Kidney tubule cell (primary cell): Measurements from ENCODE around the gene ST6GAL1.
A peak's percentile ranks its signal among the peaks of the same experiment; 100 is the strongest.

Experiments used
- DNase-seq: peaks from one replicate; pipeline ENCODE4 v3.0.0-alpha.2; 2018; ENCODE audit warnings: low spot score

Gene ST6GAL1

DNA sequence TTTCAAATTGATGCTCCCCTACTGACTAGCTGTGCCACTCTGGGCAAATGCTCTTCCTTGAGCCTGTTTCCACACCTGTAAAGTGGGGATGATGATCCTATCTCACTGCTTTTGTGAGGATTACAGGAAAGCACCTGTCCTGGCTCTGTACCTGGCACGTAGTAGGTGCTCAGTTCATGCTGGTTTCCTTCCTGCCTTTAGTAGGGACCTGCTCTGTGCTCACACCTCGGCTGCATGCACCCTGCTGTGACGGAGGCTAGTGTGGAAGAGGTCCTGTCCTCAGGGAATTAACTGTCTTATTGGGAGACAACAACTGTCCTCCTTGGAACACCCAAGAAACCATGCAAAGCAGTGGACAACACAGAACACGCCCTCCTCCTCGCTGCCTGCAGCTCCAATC, 147.2 kb downstream of the ST6GAL1 start:
- no peak for DNase-seq

- DNase-seq: no peak
These were observed 149.0 kb downstream of the ST6GAL1 start for GRCh38 chr3:187079090-187080022.

GRCh38 chr3:187080799-187081450, 150.6 kb downstream of the ST6GAL1 start:
- DNase-seq: no peak

DNA sequence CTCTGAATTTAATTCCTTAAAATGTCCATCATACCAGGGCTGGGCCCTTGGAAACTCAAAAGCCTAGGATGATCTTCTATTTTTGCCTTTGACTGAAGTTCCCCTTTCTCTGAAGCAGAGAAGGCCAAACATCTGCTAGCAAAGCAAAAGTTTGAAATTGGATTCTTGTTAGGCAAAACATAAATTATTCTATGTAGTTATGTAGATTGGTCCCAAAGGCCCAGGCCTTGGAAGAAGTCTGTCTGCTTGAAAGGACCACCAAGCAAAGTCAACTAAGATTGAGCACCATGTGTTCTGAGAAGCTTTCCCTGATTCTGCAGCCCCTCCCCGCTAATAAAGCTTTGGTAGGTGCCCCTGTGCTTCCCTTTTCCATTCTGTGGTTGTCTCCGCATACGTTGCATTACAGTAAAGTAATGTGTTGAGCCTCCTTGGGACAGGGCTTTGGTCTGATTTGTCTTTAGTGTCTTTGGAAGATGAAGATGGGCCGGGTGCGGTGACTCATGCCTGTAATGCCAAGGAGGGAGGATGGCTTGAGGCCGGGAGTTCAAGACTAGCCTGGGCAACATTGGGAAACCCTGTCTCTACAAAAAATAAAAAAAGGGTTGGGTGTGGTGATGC, 152.5 kb downstream of the ST6GAL1 start:
- no peak for DNase-seq

GRCh38 chr3:187084126-187084525, 153.8 kb downstream of the ST6GAL1 start:
- DNase-seq: no peak

DNA sequence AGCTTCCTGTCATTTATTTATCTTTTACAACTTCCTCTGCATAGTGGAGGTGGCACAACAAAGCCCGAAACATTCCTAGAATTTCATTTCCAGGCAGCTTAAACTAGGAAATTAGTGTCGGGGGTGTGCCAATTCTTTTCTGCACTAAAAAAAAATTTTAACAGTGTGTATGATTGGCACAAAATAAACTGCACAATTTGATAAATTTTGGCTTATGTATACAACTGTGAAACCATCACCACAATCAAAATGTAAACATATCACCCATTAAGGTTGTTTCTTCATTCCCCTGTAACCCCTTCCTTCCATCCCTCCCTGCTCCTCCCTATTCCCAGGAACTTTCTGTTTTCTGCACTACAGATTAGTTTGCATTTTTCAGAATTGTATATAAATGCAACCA, 154.3 kb downstream of the ST6GAL1 start:
- DNase-seq: no peak

DNA sequence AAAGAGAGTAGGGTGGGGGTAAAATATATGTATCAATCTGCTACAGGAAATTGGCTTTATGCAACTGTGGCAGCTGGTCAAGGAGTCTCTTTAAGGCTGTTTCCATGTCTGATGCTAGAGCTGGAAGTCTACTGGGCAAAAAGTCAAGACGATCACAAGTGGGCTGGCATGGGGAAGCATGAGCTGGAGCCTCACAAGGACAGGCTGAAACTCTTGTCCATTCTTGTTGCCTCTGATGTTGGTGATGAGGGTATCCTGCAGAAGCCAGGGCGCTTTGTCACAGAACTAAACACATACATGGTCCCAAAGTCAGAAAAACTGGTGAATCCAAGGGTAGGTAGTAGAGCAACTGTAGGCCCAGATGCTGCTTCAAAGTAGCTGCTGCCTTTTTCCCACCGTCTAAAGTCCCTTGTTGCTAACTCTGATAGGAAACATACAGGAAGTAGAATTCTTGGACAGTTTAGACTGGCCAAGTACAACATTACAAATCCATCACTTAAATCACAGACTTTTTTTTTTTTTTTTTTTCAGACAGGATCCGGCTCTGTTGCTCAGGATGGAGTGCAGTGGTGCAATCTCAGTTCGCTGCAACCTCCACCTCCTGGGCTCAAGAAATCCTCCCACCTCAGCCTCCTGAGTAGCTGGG, 154.8 kb downstream of the ST6GAL1 start:
- DNase-seq: no peak

DNA sequence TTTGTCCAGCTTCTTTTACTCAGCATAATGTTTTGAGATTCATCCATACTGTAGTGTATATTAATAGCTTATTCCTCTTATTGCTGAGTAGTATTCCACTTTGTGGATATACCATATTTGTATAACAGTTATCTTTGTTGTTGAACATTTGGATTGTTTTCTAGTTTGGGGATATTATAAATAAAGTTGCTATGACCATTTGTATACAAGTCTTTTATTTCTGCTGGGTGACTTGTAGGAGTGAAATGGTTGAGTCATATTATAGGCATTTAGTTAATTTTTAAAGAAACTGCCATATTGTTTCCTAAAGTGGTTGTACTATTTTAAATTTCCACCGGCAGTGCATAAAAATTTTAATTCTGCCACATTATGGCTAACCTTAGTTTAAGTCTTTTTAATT, 155.6 kb downstream of the ST6GAL1 start:
- peak; percentile 57 for DNase-seq

GRCh38 chr3:187086831-187087230, 156.5 kb downstream of the ST6GAL1 start:
- no peak for DNase-seq

DNA sequence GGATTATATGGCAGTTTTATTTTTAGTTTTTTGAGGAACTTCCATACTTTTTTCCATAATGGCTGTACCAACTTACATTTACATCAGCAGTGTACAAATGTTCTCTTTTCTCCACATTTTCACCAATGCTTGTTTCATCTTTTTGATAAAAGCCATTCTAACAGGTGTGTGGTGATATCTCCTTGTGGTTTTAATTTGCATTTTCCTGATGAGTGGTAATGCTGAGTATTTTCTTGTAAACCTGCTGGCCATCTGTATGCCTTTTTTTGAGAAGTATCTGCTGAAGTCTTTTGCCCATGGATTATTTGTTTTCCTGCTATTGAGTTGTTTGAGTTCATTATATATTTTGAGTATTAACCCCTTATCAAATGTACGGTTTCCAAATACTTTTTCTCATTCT, 158.4 kb downstream of the ST6GAL1 start:
- no peak for DNase-seq

DNA sequence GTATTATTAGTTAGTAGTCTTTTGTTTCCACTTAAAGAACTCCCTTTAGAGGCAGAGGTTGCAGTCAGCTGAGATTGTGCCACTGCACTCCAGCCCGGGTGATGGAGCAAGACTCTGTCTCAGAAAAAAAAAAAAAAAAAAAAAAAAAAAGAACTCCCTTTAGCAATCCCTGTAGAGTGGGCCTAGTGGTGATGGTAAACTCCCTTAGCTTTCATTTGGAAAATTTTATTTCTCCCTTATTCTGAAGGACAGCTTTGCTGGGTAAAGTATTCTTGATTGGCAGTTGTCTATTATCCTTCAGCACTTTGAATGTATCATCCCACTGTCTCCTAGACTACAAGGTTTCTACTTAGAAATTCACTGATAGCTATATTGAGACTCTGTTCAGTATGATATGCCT, 163.0 kb downstream of the ST6GAL1 start:
- no peak for DNase-seq

GRCh38 chr3:187098923-187099512, 168.7 kb downstream of the ST6GAL1 start:
- peak; percentile 17 for DNase-seq

GRCh38 chr3:187101184-187102072, 171.1 kb downstream of the ST6GAL1 start:
- DNase-seq: peak; percentile 70

DNA sequence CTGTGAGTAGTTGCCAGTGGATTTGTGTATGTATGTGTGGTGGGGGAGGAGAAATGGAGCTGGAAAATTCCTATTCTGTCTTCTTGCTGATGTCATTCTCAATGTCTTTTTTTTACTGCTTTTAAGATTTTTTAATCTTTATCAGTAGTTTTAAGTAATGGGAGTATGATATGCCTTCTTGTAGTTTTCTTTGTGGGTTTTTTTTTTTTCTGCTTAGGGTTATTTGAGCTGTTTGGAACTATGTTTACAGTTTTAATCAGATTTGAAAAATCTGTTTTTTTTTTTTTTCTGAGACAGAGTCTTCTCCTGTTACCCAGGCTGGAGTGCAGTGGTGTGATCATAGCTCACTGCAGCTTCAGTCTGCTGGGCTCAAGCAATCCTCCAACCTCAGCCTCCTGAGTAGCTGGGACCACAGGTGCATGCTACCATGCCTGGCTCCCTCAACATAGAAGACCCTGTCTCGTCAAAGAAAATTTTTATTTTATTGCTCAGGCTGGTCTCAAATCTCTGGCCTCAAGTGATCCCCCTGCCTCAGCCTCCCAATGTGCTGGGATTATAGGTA, 171.8 kb downstream of the ST6GAL1 start:
- no peak for DNase-seq

DNA sequence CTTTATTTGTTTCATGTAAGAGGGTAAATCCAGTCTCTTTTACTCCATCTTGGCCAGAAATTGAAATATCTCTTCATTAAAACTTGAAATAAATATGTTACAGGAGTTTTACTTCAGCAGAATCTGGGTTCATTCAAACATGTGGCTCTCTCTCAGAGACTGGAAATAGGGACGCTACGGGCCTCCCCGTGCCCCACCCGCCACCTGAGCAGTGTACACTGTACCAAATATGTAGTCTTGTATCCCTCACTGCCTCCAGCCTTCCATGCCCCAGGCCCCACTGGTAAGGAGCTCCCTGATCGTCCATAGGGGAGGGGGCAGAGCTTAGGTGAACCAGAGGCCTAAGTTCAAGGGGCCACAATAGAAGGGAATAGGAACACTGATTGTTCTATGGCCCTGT, 172.9 kb downstream of the ST6GAL1 start:
- no peak for DNase-seq

- no peak for DNase-seq
These were observed 174.0 kb downstream of the ST6GAL1 start for GRCh38 chr3:187104342-187104741.

- no peak for DNase-seq
These were observed 174.6 kb downstream of the ST6GAL1 start for GRCh38 chr3:187104933-187105332.

DNA sequence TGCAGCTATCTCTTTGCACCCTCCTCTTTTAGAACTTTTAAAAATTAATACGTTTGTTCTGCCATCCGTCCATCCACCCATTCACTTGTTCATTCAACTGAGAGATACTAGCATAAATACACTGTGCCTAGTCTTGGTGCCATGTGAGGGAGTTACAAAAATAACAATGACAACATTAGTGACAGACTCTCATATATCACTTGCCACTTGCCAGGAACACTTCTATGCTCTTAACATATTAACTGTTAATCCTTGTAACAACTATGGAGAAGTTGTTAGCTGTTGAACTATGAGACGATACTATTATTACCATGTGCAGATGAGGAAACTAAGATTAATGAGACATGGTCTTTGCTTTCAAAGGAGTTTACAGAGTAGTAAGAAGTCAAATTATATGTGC, 175.4 kb downstream of the ST6GAL1 start:
- DNase-seq: no peak

- no peak for DNase-seq
These were observed 177.7 kb downstream of the ST6GAL1 start for GRCh38 chr3:187107989-187108388.

GRCh38 chr3:187110156-187110555, 179.8 kb downstream of the ST6GAL1 start:
- no peak for DNase-seq
